ENCODE results near the gene RBM33. TPM values are rescaled to one million over a fixed set of nuclear protein-coding genes. Genes with fewer than 3 reads are reported as not detected.

Gene RBM33
- total and polyA plus RNA-seq, 2 of the 8 experiments (the other 6 are each of a cell fraction or from before 2014, with no cell fraction given) = 16.5 to 64.6 TPM

DNA sequence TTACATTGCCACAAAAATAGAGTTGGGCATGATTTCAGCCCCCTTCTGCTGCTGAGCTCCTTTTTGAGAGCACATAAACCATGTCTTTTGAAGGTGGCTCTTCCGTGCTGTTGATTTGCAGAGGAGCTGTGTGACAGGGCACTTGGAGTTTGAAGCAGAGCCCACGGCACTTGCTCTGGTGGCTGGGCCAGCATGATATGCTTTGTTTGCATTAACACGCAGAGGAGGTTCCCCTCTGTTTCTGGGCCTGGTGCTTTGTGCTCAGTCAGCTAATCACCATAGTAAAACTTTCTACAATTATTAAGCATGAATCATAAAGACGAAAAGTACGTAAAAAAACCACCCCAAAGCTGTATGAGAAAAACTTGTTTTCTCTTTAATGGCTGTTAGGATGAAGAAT lies 40.1 kb downstream of the RBM33 start:
- Histone ChIP-seq H3K4me2 (ENCODE audit: insufficient read depth in 1 of 2, low read depth in 2 of 2, low read length in 2 of 2) (peak overlapping the region in 1 of 2 experiments; percentile 24; a peak in 2 of 4 replicates), H3K27ac (ENCODE audit: low read depth, low read length) (no peak overlapping the region), H3K27me3 (replicated peaks in 1 of 4; ENCODE audit: control insufficient read depth in 3 of 4, extremely low read depth in 1 of 4, insufficient read depth in 3 of 4, low read length in 3 of 4) (peaks cover 0 to 1% (median 0%) of the 10 kb centered on the region in 4 experiments; a peak in 1 of 7 replicates), H3K79me2 (ENCODE audit: control insufficient read depth in 1 of 2, insufficient read depth in 2 of 2, low read length in 2 of 2) (peaks cover 0 to 62% of the 10 kb centered on the region in 2 experiments; a peak in 3 of 4 replicates), H3K4me1 (replicated peaks in 1 of 4; ENCODE audit: control insufficient read depth in 3 of 4, insufficient read depth in 4 of 4, low read length in 3 of 4) (peaks cover 0 to 4% (median 0%) of the 10 kb centered on the region in 4 experiments; a peak in 1 of 7 replicates), H3K79me1 (ENCODE audit: low read depth, low read length) (no peaks in the 10 kb centered on the region; the same call in 1 of the 2 replicates), H2BK20ac (ENCODE audit: low read length) (no peak overlapping the region), H3K36me3 (ENCODE audit: control insufficient read depth in 2 of 4, insufficient read depth in 4 of 4, low read length in 3 of 4) (peaks cover 0 to 24% (median 9%) of the 10 kb centered on the region in 4 experiments; a peak in 5 of 8 replicates), H4K20me1 (replicated peaks in 1 of 2; ENCODE audit: control insufficient read depth in 1 of 2, insufficient read depth in 2 of 2, low read length in 2 of 2) (peaks cover 6 to 9% of the 10 kb centered on the region in 2 experiments), H3K4ac (replicated peaks; ENCODE audit: insufficient read length, low read depth, low read length) (no peak overlapping the region), H3K4me3 (ENCODE audit: extremely low read depth in 1 of 4, insufficient read depth in 2 of 4, low read depth in 3 of 4, low read length in 4 of 4) (no peak overlapping the region), H4K5ac (ENCODE audit: insufficient read length, low read depth, low read length) (no peak overlapping the region), H2BK12ac (ENCODE audit: low read depth, low read length) (no peak overlapping the region), H2BK15ac (ENCODE audit: low read length) (no peak overlapping the region), H2AFZ (ENCODE audit: low read length) (no peak overlapping the region), H4K8ac (ENCODE audit: extremely low read depth, insufficient read depth, low read length) (no peak overlapping the region), H3K9ac (replicated peaks in 1 of 4; ENCODE audit: extremely low read depth in 1 of 4, low read depth in 3 of 4, low read length in 3 of 4) (no peak overlapping the region; a peak in 1 of 7 replicates), H4K91ac (replicated peaks; ENCODE audit: insufficient read length, low read length) (no peak overlapping the region), H3K14ac (ENCODE audit: insufficient read length) (no peak overlapping the region), H2BK120ac (replicated peaks; ENCODE audit: low read depth, low read length) (no peak overlapping the region), H3K23me2 (ENCODE audit: low read depth, low read length) (no peaks in the 10 kb centered on the region), H3K23ac (ENCODE audit: insufficient read length) (no peak overlapping the region), H3K56ac (replicated peaks; ENCODE audit: insufficient read length, low read depth, low read length) (no peak overlapping the region), H3K9me3 (ENCODE audit: insufficient read depth in 2 of 2, low read depth in 1 of 2, low read length in 1 of 2) (peaks cover 0 to 2% of the 10 kb centered on the region in 2 experiments; a peak in 1 of 4 replicates), H2AK5ac (ENCODE audit: low read depth, low read length) (no peak overlapping the region), H3K18ac (ENCODE audit: extremely low read depth, low read length) (no peak overlapping the region), H2BK5ac (ENCODE audit: low read depth, low read length) (no peak overlapping the region)
- WGBS, 2 experiments (ENCODE audit: extremely low coverage in 1 of 2, insufficient coverage in 1 of 2, insufficient read length in 1 of 2, insufficient replicate concordance in 2 of 2, low coverage in 1 of 2, low lambda C conversion rate in 2 of 2, missing lambda C conversion rate in 1 of 2) = 72% methylated on average over 5 of the region's 5 CpGs; no CpG with 5 or more reads in 1 of the 2 experiments
- POLR2A ChIA-PET (ENCODE audit: partially characterized antibody) = no interaction called here
- DNase-seq (ENCODE audit: low read depth in 1 of 2, low spot score in 2 of 2) (no peak), FAIRE-seq (no peak)
- CTCF ChIA-PET (ENCODE audit: partially characterized antibody) = interaction anchor here (0.7 to 2.1 kb wide), 3 partner anchors 53 to 150 kb away, joined by 3 to 6 read pairs (median 3); no protein-coding TSS in a partner anchor
- no peak for TF ChIP-seq CBX8 (IDR thresholded peaks at IDR 0.05; ENCODE audit: borderline replicate concordance, low read depth, low read length)
- no peak for TF ChIP-seq CBX5 (IDR thresholded peaks at IDR 0.05; ENCODE audit: low read depth, low read length)
- TF ChIP-seq EP300 (IDR thresholded peaks at IDR 0.05; ENCODE audit: borderline replicate concordance in 1 of 2, low read depth in 2 of 2, low read length in 2 of 2) = no peak
- TF ChIP-seq NANOG (IDR thresholded peaks at IDR 0.05; ENCODE audit: insufficient read depth, low read depth, low read length, poor library complexity, severe bottlenecking) = no peak
- TF ChIP-seq, protein P1, sequence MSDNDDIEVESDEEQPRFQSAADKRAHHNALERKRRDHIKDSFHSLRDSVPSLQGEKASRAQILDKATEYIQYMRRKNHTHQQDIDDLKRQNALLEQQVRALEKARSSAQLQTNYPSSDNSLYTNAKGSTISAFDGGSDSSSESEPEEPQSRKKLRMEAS (IDR thresholded peaks at IDR 0.05) = no peak
- TF ChIP-seq, protein P2, sequence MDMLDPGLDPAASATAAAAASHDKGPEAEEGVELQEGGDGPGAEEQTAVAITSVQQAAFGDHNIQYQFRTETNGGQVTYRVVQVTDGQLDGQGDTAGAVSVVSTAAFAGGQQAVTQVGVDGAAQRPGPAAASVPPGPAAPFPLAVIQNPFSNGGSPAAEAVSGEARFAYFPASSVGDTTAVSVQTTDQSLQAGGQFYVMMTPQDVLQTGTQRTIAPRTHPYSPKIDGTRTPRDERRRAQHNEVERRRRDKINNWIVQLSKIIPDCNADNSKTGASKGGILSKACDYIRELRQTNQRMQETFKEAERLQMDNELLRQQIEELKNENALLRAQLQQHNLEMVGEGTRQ (IDR thresholded peaks at IDR 0.05; ENCODE audit: low read length) = no peak
- TF ChIP-seq TAF1 (IDR thresholded peaks at IDR 0.05; ENCODE audit: low read depth, low read length) = no peak
- TF ChIP-seq KDM4A (IDR thresholded peaks at IDR 0.05; ENCODE audit: low read depth, low read length, severe bottlenecking) = no peak
- no peak for TF ChIP-seq SIRT6 (IDR thresholded peaks at IDR 0.05; ENCODE audit: low read length)
- TF ChIP-seq CHD1 (IDR thresholded peaks at IDR 0.05; ENCODE audit: low read depth, low read length) = no peak
- TF ChIP-seq HDAC2 (IDR thresholded peaks at IDR 0.05; ENCODE audit: borderline replicate concordance in 1 of 2, low read depth in 2 of 2, low read length in 2 of 2) = no peak
- no peak for TF ChIP-seq CHD2 (IDR thresholded peaks at IDR 0.05; ENCODE audit: low read length)
